Breast epithelium (tissue), 3 donors: Measurements from ENCODE around the gene NANOGP8.

Source experiments
- POLR2A ChIP-seq: fragments of 450-650 bp; IDR thresholded peaks from one replicate; pipeline ENCODE4 v1.6.1; 2016; ENCODE audit warnings: antibody characterized with exemption, mild to moderate bottlenecking, moderate library complexity
- TF ChIP-seq, protein P1 (sequence below), 3 donors: fragments of 450-650 bp; IDR thresholded peaks; one replicate each; pipeline ENCODE4 v1.5.1; 2016 to 2017; ENCODE audit warnings: antibody characterized with exemption in 3 of 3, mild to moderate bottlenecking in 3 of 3, moderate library complexity in 3 of 3

DNA sequence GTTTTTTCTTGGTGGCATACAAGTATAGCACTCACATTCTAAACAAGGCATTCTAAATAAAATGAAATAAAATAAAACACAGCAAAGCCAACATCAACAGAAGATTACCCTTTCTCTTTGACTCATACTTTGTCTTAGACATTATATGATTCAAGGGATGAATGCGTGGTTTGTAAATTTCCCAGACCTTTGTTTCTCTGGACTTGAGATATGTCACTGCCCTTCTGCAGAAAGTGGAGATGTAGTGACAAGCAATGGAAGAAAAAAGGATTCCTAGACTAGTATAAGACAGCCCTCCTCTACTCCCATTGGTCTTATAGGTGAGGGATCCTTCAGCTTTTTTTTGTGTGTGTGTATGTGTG lies 22.4 kb downstream of the NANOGP8 start:
- TF ChIP-seq, protein P1, sequence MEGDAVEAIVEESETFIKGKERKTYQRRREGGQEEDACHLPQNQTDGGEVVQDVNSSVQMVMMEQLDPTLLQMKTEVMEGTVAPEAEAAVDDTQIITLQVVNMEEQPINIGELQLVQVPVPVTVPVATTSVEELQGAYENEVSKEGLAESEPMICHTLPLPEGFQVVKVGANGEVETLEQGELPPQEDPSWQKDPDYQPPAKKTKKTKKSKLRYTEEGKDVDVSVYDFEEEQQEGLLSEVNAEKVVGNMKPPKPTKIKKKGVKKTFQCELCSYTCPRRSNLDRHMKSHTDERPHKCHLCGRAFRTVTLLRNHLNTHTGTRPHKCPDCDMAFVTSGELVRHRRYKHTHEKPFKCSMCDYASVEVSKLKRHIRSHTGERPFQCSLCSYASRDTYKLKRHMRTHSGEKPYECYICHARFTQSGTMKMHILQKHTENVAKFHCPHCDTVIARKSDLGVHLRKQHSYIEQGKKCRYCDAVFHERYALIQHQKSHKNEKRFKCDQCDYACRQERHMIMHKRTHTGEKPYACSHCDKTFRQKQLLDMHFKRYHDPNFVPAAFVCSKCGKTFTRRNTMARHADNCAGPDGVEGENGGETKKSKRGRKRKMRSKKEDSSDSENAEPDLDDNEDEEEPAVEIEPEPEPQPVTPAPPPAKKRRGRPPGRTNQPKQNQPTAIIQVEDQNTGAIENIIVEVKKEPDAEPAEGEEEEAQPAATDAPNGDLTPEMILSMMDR (IDR thresholded peaks at IDR 0.05): no peak
- no peak for TF ChIP-seq POLR2A
